Measurements from ENCODE around the gene TRMT1. TPM values are rescaled to one million over a fixed set of nuclear protein-coding genes. Genes with fewer than 3 reads are reported as not detected.

Gene TRMT1
- total RNA-seq, 4 donors from 2014 or later, result 23.2 to 99.4 (median 33.6) TPM

- Histone ChIP-seq H3K36me3 (no peaks in the 10 kb centered on the region), H3K4me3 (no peak overlapping the region), H3K27me3 (no peaks in the 10 kb centered on the region), H3K9me3 (no peaks in the 10 kb centered on the region), H3K4me1 (no peaks in the 10 kb centered on the region), H3K27ac (no peak overlapping the region)
- TF ChIP-seq CTCF (IDR thresholded peaks at IDR 0.05), result no peak
- no peak for TF ChIP-seq POLR2A (IDR thresholded peaks at IDR 0.05)
- intact Hi-C loops (cut with DNase I; ENCODE audit: low total_unique reads), result no loop called here
- DNase-seq, result no peak
Observed at GRCh38 chr19:13138916-13139198, 22.3 kb upstream of the TRMT1 start.

- no peak overlapping the region for H3K4me3 ChIP-seq
Observed at GRCh38 chr19:13138171-13138915, 21.8 kb upstream of the TRMT1 start.

GRCh38 chr19:13137290-13137794 lies 20.8 kb upstream of the TRMT1 start:
- Histone ChIP-seq H3K4me3 (no peak overlapping the region), H3K27me3 (no peaks in the 10 kb centered on the region), H3K9me3 (no peaks in the 10 kb centered on the region), H3K27ac (no peak overlapping the region), H3K4me1 (no peaks in the 10 kb centered on the region), H3K36me3 (no peaks in the 10 kb centered on the region)
- DNase-seq, result no peak
- intact Hi-C loops (cut with DNase I; ENCODE audit: low total_unique reads), result no loop called here
- no peak for TF ChIP-seq POLR2A (IDR thresholded peaks at IDR 0.05)
- TF ChIP-seq CTCF (IDR thresholded peaks at IDR 0.05), result no peak

More at GRCh38 chr19:13138171-13138915, 21.8 kb upstream of the TRMT1 start:
- Histone ChIP-seq H3K27me3 (no peaks in the 10 kb centered on the region), H3K27ac (no peak overlapping the region), H3K9me3 (no peaks in the 10 kb centered on the region), H3K36me3 (no peaks in the 10 kb centered on the region), H3K4me1 (no peaks in the 10 kb centered on the region)
- intact Hi-C loops (cut with DNase I; ENCODE audit: low total_unique reads), result no loop called here
- TF ChIP-seq CTCF (IDR thresholded peaks at IDR 0.05) (no peak), POLR2A (IDR thresholded peaks at IDR 0.05) (no peak)
- no peak for DNase-seq

- H3K36me3 ChIP-seq, result no peaks in the 10 kb centered on the region
Observed at GRCh38 chr19:13135068-13136062, 18.8 kb upstream of the TRMT1 start.

More at GRCh38 chr19:13135068-13136062, 18.8 kb upstream of the TRMT1 start:
- DNase-seq, result no peak
- no peak overlapping the region for H3K4me3 ChIP-seq
- intact Hi-C loops (cut with DNase I; ENCODE audit: low total_unique reads), result no loop called here
- no peaks in the 10 kb centered on the region for H3K4me1 ChIP-seq
- H3K27ac ChIP-seq, result no peak overlapping the region
- TF ChIP-seq POLR2A (IDR thresholded peaks at IDR 0.05) (no peak), CTCF (IDR thresholded peaks at IDR 0.05) (no peak)
- H3K9me3 ChIP-seq, result no peaks in the 10 kb centered on the region
- H3K27me3 ChIP-seq, result no peaks in the 10 kb centered on the region

All from uterus (tissue), 4 donors.